Measurements from ENCODE around the gene PHGDH.
A peak's percentile ranks its signal among the peaks of the same experiment; 100 is the strongest.

PHGDH gene

DNA sequence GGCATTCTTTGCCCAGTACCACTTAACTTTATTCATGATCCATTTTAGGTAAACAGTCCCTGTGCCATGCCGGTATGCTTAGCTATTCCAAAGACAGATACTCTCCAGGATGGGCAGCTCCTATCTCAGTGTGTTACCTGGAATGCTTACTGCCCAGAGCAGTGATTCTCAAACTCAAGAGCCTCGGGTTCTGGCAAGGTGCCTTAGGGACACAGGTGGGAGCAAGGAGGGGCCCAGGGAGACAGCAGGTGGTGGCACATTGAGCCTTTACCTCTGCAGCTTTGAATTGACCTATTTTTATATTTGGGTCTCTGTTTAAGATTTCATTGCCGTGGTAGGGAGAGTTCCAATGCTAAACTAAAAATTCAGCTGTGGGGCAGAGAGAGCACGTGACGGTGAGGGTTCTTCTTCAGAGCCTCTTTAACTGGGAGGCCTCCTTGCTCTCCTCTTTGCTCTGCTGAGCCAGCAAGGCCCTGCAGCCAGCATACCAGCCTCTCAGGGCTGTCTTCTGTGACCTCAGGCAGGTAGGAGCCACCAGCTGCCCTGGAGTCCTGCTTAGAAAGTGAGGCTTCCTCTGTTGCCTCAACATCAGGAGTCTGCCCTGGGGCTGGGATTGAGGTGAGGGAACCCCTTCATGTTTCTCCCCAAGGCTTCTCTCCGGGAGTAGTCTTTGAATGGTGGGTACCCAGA lies 20.2 kb downstream of the PHGDH start:
- no peak for DNase-seq (ENCODE audit: low read depth in 1 of 2, low spot score in 1 of 2)

DNA sequence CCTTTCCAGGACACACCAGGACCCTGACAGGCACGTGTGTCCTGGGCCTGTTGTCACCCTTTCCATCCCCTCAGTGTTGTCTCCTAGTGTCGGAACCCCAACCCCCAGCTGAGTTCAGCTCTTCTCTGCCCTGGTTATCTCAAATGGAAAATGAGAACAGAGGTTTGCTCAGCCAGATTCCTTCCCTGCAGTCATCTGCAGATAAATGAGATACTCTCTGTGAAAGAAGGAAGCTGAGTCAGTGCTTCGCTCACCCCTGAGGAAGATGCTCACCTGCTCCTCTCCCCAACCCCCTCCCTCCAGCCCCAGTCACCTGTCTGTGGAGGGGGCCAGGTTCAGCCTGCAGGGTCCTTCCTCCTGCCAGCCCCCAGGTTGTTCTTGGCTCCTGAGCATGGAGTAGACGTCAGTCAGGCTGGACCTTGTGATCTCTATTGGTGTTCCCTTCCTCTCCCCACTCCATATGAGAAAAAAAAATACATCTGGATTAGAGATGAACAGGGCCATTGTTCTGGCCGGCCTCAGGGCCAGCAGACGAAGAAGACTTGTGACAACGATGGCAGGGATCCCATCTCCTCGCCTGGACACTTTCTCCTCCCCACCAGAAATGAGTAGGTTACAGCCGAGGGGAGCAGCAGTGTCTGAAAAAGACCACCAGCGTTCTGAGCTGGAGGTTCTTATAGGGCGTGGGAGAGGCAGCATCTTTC lies 20.9 kb downstream of the PHGDH start:
- no peak for DNase-seq (ENCODE audit: low read depth in 1 of 2, low spot score in 1 of 2)

DNA sequence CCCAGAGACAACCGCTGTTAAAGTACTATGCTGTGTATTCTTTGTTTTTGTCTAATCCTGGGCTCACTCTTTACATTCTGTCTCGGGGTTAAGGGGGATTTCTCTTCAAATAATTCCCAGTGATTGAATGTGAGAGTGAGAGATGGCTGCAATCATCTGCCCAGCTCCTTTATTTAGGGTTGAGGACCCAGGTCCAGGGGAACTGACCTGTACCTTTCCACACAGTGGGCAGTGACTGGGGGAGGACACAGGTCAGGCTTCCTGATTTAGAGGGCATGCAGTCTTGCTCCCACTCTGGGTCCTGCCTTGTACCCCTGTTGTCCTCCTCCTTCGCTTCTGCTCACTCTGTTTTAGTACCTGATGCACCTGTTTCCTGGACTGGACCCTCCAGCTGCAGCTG lies 22.0 kb downstream of the PHGDH start:
- no peak for DNase-seq (ENCODE audit: low read depth in 1 of 2, low spot score in 1 of 2)

DNA sequence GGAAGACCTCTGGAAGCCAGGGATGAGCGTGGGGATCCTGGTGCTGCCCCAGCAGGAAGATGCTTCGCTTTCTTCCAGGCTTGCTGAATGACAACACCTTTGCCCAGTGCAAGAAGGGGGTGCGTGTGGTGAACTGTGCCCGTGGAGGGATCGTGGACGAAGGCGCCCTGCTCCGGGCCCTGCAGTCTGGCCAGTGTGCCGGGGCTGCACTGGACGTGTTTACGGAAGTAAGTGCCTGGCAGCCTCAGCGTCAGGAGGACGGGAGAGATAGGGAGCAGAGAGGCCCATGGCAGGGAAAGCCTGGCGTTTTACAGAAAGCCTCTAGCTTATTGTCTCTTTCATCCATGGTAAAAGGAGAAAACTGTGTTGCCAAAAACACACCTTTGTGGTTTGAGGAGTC lies 23.5 kb downstream of the PHGDH start:
- DNase-seq (ENCODE audit: low read depth in 1 of 2, low spot score in 1 of 2): no peak

DNA sequence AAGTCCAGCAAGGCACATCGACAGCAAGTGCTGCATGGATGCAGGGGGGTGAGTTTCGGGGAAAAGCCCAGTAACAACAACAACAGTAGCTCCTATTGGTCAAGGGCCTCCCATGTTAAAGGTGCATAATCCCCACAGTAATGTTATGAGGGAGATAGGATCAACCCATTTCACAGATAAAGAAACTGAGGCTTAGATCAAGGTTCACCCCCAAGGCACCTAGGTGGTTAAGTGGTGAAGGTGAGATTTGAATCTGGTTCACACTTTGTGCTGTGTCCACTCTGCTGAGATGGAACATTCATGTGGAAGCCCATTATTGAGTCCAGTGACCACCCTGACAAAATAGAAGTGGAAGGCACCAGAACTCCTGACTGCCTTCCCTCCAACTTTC lies 24.9 kb downstream of the PHGDH start:
- no peak for DNase-seq (ENCODE audit: low read depth in 1 of 2, low spot score in 1 of 2)

DNA sequence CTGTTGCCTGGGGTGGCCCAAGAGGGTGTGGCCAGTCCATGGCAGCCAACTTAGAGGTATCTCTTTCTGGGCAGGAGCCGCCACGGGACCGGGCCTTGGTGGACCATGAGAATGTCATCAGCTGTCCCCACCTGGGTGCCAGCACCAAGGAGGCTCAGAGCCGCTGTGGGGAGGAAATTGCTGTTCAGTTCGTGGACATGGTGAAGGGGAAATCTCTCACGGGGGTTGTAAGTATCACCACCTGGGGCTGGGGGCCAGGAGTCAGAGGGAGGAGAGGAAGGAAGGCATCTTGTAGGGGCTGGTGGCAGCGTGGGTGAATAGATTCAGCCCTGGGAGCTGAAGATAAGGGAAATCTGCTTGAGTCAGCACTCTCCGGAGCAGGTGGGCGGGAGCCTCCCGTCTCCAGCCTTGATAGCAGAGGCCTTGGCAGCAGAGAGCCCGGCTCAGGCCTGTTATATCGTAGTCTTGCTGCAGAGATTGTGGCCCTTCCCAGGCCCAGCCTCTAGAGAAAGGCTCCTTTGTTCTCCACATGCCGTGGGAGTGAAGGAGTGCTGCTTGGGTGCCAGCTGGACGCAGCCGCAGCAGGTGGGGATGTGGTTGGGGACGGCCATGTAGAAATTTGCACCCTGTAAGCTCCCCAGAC lies 25.4 kb downstream of the PHGDH start:
- no peak for DNase-seq (ENCODE audit: low read depth in 1 of 2, low spot score in 1 of 2)

DNA sequence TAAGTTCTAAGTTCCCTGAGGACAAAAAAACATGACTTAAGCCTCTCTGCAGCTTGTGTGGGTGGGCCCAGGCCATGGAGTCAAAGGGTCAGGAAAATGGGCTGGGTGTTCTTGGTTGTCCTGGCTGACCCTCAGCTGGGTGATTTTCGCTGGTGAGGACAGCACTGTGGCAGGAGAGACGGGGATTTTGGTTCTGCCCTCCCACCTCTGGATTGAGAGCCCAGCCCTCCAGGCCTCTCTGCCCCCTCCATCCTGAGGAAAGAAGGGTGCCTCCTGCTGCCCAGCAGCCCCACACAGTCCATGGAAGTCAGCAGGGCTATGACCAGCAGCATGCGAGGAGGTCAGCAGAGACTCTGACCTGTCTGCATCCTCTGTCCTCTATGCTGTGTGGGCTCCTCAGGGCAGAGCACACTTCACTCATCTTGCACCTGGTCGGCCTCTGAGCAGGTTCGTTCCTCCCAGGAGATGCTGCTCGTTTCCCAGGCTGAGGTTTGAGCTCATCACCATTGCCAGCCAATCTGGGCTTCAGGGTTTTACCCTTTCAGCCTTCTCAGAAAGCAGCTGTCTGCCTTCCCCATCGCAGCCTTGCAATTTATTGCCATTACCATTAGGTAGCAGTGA lies 26.5 kb downstream of the PHGDH start:
- DNase-seq (ENCODE audit: low read depth in 1 of 2, low spot score in 1 of 2): no peak

DNA sequence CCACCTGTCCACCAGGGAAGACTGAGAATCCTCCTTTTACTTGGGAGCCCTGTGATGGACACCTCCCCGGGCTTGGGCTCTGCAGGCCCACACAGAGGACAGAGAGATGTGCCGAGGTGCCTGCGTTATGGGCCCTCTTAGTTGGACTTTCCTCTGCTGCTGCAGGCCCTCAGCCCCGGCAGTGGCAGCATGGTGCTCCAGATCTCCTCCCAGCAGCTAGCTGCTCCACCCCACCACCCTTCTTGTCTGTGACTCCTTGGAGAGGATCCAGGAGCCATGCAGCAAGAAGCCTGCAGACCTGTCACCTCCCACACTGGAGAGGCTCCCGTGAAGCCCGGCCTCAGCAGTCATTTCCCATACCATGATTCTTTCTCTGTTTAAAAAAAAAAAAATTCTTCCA lies 27.4 kb downstream of the PHGDH start:
- DNase-seq (ENCODE audit: low read depth in 1 of 2, low spot score in 1 of 2): no peak

DNA sequence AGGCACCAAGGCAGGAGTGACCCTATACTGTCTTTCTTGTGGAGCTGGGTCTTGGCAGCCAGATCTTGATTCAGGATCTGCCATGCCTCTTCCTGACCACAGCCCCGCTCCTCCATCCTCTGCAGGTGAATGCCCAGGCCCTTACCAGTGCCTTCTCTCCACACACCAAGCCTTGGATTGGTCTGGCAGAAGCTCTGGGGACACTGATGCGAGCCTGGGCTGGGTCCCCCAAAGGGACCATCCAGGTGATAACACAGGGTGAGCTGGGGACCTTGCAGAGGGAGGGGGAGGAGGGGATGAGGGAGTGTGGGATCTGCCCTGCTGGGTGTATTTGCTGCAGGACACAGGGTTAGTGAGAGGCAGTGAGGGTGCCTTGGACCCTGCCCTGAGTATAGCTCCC lies 28.5 kb downstream of the PHGDH start:
- DNase-seq (ENCODE audit: low read depth in 1 of 2, low spot score in 1 of 2): no peak

DNA sequence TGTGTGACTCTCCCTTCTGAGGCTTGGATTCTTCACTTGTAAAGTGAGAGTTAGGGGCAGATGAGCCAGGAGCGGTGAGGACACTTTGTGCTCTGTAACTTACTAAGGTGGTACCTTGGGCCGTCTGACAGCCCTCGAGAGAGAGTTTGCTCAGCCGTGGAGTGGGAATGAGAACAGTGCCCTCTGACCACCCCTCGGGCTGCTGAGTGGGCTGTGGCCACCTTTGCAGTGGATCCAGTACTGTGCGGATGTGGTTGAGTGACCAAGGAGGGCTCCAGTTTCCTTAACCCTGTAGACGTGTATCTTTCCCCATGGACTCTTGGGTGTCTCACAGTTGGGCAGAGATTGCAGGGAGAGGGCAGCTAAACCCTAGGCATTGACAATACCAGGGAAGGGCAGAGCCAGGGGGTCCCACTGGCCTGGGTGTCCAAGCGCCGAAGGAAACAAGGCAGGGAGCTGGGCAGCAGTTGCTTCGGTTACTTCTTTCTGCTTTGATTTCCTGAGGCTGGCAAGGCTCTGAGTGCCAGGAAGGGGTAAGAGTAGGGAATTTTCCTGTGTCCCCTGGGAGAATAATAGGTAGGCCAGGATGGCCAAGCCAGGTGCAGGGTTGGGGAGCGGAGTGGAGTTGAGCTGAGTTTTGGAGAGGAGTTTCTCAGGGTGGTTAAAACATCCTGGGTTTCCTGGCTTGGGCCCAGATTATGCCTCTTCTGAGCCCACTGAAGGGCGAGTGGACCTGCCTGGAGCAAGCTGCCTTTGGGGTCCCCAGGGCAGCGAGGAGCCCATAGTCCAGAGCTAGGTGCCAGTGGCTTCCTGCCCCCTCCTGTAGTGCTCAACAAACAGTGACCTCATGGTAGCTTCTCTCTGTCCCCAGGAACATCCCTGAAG lies 29.4 kb downstream of the PHGDH start:
- DNase-seq (ENCODE audit: low read depth in 1 of 2, low spot score in 1 of 2): no peak

DNA sequence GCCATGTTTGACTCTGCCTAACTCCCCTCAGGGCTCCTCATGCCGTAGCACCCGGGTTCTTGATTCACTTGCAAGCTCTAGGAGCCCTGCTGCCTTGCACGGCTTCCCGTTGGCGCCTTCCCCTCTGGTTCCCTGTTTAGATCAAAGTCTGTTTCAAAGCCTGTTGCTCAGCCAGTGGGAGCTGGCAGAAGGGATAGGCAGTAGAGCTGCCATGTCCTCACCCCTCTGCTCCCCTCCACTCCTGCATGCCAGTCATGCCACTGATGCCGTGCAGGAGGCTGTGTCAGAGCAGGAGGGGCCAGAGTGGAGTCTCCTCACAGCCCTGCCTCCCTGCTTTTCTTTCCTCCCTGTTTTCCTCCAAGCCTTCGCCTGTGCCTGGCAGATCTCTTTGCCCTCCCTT lies 30.5 kb downstream of the PHGDH start:
- DNase-seq (ENCODE audit: low read depth in 1 of 2, low spot score in 1 of 2): no peak

DNA sequence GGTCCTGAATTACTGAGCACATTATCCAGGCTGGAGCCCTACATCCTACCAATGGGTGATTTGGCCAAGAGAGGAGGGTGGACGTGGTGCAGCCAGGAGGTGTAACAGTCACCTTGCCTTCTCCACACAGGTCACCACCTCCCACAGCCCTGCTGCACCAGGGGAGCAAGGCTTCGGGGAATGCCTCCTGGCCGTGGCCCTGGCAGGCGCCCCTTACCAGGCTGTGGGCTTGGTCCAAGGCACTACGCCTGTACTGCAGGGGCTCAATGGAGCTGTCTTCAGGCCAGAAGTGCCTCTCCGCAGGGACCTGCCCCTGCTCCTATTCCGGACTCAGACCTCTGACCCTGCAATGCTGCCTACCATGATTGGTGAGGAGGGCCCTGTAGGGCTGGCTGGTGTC lies 30.9 kb downstream of the PHGDH start:
- DNase-seq (ENCODE audit: low read depth in 1 of 2, low spot score in 1 of 2): no peak

DNA sequence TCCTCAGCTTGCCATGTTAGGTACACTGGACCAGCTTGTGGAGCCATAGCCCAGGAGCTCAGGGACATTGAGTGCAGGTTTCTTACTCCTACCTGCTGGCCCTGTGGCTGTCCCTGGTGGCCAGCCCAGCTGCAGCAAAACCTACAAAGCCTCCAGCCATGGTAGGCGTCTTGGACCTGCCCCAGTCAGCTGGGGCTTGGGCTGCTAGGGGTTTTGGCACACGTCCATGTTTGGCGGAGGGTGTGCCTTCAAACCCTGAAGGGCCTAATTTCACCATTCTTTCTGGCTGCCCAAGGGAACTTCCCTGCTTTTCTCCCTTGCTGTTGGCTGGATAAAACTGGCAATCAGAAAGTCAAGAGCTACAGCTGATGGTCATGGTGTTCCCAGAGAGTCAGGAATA lies 31.6 kb downstream of the PHGDH start:
- no peak for DNase-seq (ENCODE audit: low read depth in 1 of 2, low spot score in 1 of 2)

DNA sequence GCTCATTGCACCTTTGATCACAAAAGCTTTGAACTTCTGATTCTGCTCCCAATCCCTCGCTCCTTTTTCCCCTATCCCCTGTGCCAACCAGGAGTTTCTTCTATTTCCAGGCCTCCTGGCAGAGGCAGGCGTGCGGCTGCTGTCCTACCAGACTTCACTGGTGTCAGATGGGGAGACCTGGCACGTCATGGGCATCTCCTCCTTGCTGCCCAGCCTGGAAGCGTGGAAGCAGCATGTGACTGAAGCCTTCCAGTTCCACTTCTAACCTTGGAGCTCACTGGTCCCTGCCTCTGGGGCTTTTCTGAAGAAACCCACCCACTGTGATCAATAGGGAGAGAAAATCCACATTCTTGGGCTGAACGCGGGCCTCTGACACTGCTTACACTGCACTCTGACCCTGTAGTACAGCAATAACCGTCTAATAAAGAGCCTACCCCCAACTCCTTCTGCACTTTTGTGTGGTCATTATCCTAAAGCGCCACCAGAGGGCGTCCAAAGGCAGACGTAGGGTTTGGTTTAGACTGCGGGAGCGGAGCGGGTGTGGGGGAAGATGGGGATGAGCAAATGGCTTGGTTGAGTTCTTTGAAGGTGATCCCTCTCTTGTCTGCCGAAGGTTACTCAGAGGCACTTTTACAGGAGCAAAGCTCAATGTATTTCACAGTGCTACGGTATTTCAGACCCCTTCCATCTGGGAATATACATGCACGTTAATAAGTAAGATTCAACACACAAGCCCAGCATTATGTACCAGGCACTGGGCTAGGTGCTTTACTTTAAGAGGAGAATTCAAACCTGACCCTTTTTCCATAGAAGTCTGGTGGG lies 32.3 kb downstream of the PHGDH start:
- peak in 1 of 2 donors; percentile 16 for DNase-seq (ENCODE audit: low read depth in 1 of 2, low spot score in 1 of 2)

DNA sequence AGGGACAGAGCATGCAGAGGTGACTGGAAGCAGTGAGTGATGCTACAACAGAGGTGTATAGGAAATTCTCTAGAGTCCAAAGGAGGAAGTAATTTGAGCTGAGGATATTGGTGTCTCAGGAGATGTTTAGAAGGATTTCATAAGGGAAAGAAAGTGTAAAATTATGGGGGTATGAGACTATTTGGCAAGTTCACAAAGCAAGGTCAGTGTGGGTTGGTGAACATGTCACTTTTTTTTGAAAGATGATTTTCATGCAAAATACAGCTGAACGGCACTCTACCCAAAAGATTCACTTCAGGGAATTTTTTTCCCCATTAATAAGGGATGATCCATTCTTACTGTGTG lies 32.8 kb downstream of the PHGDH start:
- no peak for DNase-seq (ENCODE audit: low read depth in 1 of 2, low spot score in 1 of 2)

DNA sequence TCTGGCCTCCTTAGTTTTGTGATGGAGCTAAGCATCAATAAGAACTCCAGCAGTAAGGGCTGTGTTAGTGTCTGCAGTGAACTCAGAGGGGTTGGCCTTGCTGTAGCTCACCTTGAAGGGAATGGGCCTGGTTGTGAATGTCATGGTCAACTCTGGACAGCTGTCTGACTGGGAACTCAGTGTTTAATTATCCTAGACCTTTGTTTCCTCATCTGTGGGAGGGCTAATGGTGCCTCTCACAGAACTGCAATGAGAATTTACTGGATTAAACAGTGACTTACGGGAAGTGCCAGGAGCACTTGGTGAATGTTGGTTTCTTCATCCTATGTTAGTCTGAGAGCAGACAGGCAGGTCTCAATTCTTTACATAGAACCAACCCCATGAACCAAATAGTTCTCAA lies 33.3 kb downstream of the PHGDH start:
- no peak for DNase-seq (ENCODE audit: low read depth in 1 of 2, low spot score in 1 of 2)

DNA sequence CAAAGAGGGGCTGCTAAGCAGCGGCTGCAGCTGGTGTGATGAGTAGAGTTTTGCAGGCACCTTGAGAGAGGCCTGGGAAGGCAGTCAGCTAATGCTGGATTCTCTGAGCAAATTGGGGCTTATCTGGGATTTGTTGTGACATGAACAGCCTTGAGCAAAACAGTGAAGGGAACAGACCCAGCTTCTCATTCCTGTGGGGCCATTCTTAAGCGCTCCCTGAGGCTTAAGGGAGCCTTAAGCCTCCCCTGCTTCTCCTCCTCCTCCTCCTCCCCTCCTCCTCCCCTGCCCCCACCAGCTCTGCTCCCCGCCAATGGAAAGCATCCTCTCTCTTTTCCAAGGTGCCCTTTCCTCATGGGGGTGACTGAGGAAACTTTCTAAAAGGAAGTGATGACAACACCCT lies 35.7 kb downstream of the PHGDH start:
- no peak for DNase-seq (ENCODE audit: low read depth in 1 of 2, low spot score in 1 of 2)

DNA sequence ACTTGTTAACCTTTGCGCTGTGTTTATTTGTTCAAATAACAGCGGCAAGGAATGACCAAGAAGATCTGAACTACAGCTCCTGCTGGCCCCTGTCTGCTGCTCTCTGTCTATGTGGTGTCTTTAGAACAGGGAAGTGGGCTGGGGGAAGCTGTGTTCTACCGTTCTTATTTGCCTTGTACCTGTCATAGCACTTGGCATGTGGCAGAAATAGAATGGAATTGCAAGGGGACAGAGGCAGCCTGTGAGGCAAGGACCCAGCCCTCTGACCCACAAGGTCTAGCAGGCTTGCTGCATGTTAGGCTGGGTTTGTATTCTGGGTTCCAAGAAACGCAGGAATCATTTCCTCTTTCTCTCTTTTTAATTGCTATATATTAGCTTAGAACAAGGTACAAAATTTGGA lies 36.3 kb downstream of the PHGDH start:
- DNase-seq (ENCODE audit: low read depth in 1 of 2, low spot score in 1 of 2): no peak

DNA sequence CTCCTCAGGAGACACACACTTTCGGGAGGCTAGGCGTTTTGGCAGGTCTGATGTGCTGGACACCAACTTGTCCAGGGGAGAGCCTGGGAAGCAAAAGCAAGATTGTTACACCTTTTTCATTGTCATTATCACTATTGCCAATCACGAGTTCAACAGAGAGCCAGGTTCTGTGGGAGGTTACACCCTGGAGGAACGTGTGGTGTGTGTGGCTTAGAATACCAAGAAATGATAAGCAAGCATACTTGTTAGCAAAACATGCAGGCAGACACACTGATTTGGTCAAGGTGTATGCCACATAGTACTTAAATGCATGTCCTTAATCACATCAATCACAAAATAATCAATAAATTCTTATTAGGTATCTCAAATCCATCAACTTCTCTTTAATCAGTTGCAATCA lies 40.9 kb downstream of the PHGDH start:
- DNase-seq (ENCODE audit: low read depth in 1 of 2, low spot score in 1 of 2): no peak

DNA sequence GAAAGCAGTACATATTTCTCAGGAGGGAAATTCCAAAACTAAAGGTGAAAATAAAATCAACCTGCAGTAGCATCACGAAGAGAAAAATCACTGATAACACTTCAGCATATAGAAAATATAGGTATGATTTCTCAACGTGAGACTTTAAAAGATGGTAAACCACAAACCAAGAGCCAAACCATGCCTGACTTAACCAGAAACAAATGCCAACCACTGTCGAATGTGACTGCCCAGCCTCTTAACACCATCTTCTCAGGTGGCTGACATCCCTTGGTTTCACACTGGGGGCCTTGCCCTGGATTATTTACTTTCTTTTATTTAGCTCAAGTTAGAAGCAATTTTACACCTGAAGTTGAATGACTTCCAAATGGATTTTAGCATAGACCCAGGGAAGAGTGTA lies 46.9 kb downstream of the PHGDH start:
- DNase-seq (ENCODE audit: low read depth in 1 of 2, low spot score in 1 of 2): no peak

Data from stimulated activated CD4-positive, alpha-beta T cell treated with anti-CD3 and anti-CD28 coated beads, Interleukin-15, amount 100 ng/mL, for 1 hour (primary cell).